K562 (cell line): ENCODE data around the gene C2CD2L. TPM values are rescaled to one million over a fixed set of nuclear protein-coding genes. Genes with fewer than 3 reads are reported as not detected.

Source experiments
- ARID3B ChIP-seq: fragments of 250-450 bp; sonication (Bioruptor Pico); IDR thresholded peaks from 2 replicates; pipeline ENCODE4 v1.4.0; 2020; ENCODE audit warnings: borderline replicate concordance
- CBFB ChIP-seq: sonication (generic); formaldehyde crosslinking; IDR thresholded peaks from 2 replicates; pipeline ENCODE4 v1.4.0; 2020; ENCODE audit warnings: mild to moderate bottlenecking, missing genetic modification reagents
- DMBX1 ChIP-seq: fragments of 250-450 bp; sonication (Bioruptor Pico); IDR thresholded peaks from 2 replicates; pipeline ENCODE4 v1.8.0; 2022; ENCODE audit warnings: inconsistent platforms, mild to moderate bottlenecking, moderate library complexity, borderline replicate concordance
- ELF1 ChIP-seq: fragments of 200-800 bp; sonication (Bioruptor generic); IDR thresholded peaks from 2 replicates; pipeline ENCODE4 v1.6.1; 2016; ENCODE audit warnings: missing genetic modification characterization, missing compliant biosample characterization
- HDAC1 ChIP-seq, 2 experiments: fragments of 450-650 bp; IDR thresholded peaks; 2 replicates each; pipeline ENCODE4 v1.6.1; 2016 to 2017; ENCODE audit warnings: inconsistent platforms in 1 of 2, mild to moderate bottlenecking in 1 of 2, moderate library complexity in 1 of 2
- HDAC8 ChIP-seq: fragments of 450-650 bp; IDR thresholded peaks from 2 replicates; pipeline ENCODE4 v1.6.1; 2016; ENCODE audit warnings: mild to moderate bottlenecking, missing genetic modification characterization, moderate library complexity, missing compliant biosample characterization
- NR2C2 ChIP-seq, 2 experiments: fragments of 200-800 bp in 1 of 2; sonication (Bioruptor generic) in 1 of 2; sonication (generic) in 1 of 2; formaldehyde crosslinking in 1 of 2; IDR thresholded peaks; 2 replicates each; pipeline versions ENCODE4 v1.6.1 to v1.8.0; 2016 to 2022; ENCODE audit warnings: mild to moderate bottlenecking in 1 of 2, missing compliant biosample characterization in 1 of 2, missing genetic modification characterization in 1 of 2, missing genetic modification reagents in 1 of 2
- SMARCC2 ChIP-seq: fragments of 450-650 bp; IDR thresholded peaks from 2 replicates; pipeline ENCODE4 v1.6.1; 2017; ENCODE audit warnings: antibody characterized with exemption, moderate library complexity, mild to moderate bottlenecking, low read depth
- ZHX1 ChIP-seq: fragments of 150-350 bp; conservative IDR thresholded peaks from 2 replicates; pipeline ENCODE4 v1.6.1; 2014; ENCODE audit warnings: low read length
- polyA plus RNA-seq, 8 experiments: library from polyadenylated mRNA; depleted of rRNA in 4 of 8; stranded (reverse) in 5 of 8; unstranded in 3 of 8; fragments of >200 nt; fragmentation: Nextera tagmentation in 2 of 8; fragmentation: Illumina TruSeq in 1 of 8; extraction: Ambion mirVana in 2 of 8; extraction: Trizol in 1 of 8; gene quantifications; 2 replicates each; pipeline versions ENCODE4 v1.2.1 to v1.2.3, GENCODE V29; 2011 to 2014; ENCODE audit warnings: inconsistent platforms in 1 of 8, missing spikeins in 1 of 8
- total RNA-seq, 7 experiments: library from RNA; depleted of rRNA in 6 of 7; stranded (reverse); fragments of >200 nt in 6 of 7; fragmentation: Illumina TruSeq in 2 of 7; extraction: Trizol in 2 of 7; gene quantifications; 2 replicates each; pipeline versions ENCODE4 v1.2.1 to v1.2.3, GENCODE V29; 2011 to 2021; ENCODE audit warnings: low replicate concordance in 1 of 7

Gene C2CD2L
- total and polyA plus RNA-seq, 9 of the 15 experiments (the other 6 are each of a cell fraction or from before 2014, with no cell fraction given), result 0.66 to 41.2 (median 14.8) TPM

- TF ChIP-seq ARID3B (CRISPR knock-in tag) (no peak), DMBX1 (CRISPR knock-in tag) (0 out of 2 replicates have a peak, but pooled peaks have one; percentile 11), HDAC8 (no peak), NR2C2 (CRISPR knock-in tag; IDR thresholded peaks at IDR 0.05) (no peak), NR2C2 (tag; IDR thresholded peaks at IDR 0.05) (0 out of 2 replicates have a peak, but pooled peaks have one; percentile 34), HDAC1 (IDR thresholded peaks at IDR 0.05) (0 out of 4 replicates have a peak, but pooled peaks of 1 of the 2 experiments have one; percentile 1), CBFB (CRISPR knock-in tag) (0 out of 2 replicates have a peak, but pooled peaks have one; percentile 44), ZHX1 (no peak), ELF1 (tag) (peak; percentile 12; the same call in 1 of the 2 replicates), SMARCC2 (peak; percentile 24; the same call in 1 of the 2 replicates)
Observed at GRCh38 chr11:119121811-119122124, 14.6 kb downstream of the C2CD2L start (continued).
